ENCODE measurements around the gene SPACA4.

The SPACA4 gene

DNA sequence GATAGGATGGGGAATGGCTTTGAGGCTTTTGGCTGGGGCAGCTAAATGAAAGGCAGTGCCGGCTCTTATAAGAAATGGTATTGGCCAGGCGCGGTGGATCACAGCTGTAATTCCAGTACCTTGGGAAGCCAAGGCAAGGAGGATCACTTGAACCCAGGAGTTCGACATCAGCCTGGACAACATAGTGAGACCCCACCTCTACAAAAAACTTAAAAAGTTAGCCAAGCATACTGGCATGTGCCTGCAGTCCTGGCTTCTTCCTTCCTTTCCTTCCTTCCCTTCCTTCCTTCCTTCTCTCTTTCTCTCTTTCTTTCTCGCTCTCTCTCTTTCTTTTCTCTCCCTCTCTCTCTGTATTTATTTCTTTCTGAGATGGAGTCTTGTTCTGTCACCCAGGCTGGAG, 36.3 kb downstream of the SPACA4 start:
- Histone ChIP-seq H4K20me1 (ENCODE audit: insufficient read depth, low read length, poor library complexity, severe bottlenecking) (no peaks in the 10 kb centered on the region), H2AFZ (ENCODE audit: low read length) (no peak overlapping the region), H3K9me3 (ENCODE audit: insufficient read depth, low read depth, low read length) (no peaks in the 10 kb centered on the region), H3K36me3 (ENCODE audit: insufficient read depth, low read length) (no peaks in the 10 kb centered on the region), H3F3A (ENCODE audit: low read depth) (no peaks in the 10 kb centered on the region), H3K9me2 (replicated peaks; ENCODE audit: low read depth, low read length) (no peaks in the 10 kb centered on the region), H3K79me2 (ENCODE audit: insufficient read depth, low read length) (no peaks in the 10 kb centered on the region), H3K4me2 (ENCODE audit: low read depth, low read length, poor library complexity, severe bottlenecking) (no peak overlapping the region), H3K4me1 (ENCODE audit: insufficient read depth, low read length, poor library complexity, severe bottlenecking) (peaks cover 32% of the 10 kb centered on the region), H3K4me3 (ENCODE audit: low read length, poor library complexity, severe bottlenecking) (no peak overlapping the region), H3K27me3 (ENCODE audit: insufficient read depth, low read length, poor library complexity, severe bottlenecking) (no peaks in the 10 kb centered on the region), H3K9ac (ENCODE audit: low read depth, low read length, poor library complexity, severe bottlenecking) (no peak overlapping the region)
- TF ChIP-seq, protein P1, sequence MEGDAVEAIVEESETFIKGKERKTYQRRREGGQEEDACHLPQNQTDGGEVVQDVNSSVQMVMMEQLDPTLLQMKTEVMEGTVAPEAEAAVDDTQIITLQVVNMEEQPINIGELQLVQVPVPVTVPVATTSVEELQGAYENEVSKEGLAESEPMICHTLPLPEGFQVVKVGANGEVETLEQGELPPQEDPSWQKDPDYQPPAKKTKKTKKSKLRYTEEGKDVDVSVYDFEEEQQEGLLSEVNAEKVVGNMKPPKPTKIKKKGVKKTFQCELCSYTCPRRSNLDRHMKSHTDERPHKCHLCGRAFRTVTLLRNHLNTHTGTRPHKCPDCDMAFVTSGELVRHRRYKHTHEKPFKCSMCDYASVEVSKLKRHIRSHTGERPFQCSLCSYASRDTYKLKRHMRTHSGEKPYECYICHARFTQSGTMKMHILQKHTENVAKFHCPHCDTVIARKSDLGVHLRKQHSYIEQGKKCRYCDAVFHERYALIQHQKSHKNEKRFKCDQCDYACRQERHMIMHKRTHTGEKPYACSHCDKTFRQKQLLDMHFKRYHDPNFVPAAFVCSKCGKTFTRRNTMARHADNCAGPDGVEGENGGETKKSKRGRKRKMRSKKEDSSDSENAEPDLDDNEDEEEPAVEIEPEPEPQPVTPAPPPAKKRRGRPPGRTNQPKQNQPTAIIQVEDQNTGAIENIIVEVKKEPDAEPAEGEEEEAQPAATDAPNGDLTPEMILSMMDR (conservative IDR thresholded peaks at IDR 0.05; ENCODE audit: low read length): no peak
- no peak for TF ChIP-seq EZH2phosphoT487 (IDR thresholded peaks at IDR 0.05; ENCODE audit: borderline replicate concordance)

DNA sequence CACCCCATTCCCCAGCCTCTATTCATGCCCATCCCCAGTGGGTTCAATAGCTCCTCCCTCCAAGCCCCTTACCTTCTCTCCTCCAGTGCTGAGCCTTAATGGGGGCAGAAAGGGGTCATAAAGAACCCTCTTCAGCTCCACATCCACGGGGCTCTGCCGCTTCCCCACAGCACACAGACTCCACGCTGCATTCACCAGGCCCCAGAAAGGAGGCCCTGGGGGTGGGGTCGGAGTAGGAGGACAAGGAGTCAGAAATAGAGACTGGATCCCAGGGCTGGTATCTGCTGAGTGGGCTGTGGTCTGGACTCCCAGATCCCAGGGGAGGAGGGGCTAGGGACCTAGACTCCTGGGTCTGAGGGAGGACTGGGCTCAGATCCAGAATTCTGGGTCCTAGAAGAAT, 37.8 kb downstream of the SPACA4 start:
- Histone ChIP-seq H3K4me3 (ENCODE audit: low read length, poor library complexity, severe bottlenecking) (peak overlapping the region; percentile 27), H3K9me2 (replicated peaks; ENCODE audit: low read depth, low read length) (no peaks in the 10 kb centered on the region), H4K20me1 (ENCODE audit: insufficient read depth, low read length, poor library complexity, severe bottlenecking) (no peaks in the 10 kb centered on the region), H3K4me2 (ENCODE audit: low read depth, low read length, poor library complexity, severe bottlenecking) (peak overlapping the region; percentile 86), H3K9ac (ENCODE audit: low read depth, low read length, poor library complexity, severe bottlenecking) (peak overlapping the region; percentile 33), H3K79me2 (ENCODE audit: insufficient read depth, low read length) (no peaks in the 10 kb centered on the region), H3K27me3 (ENCODE audit: insufficient read depth, low read length, poor library complexity, severe bottlenecking) (no peaks in the 10 kb centered on the region), H2AFZ (ENCODE audit: low read length) (0 out of 2 replicates have a peak overlapping the region, but pooled peaks have one; percentile 2), H3F3A (ENCODE audit: low read depth) (no peaks in the 10 kb centered on the region), H3K36me3 (ENCODE audit: insufficient read depth, low read length) (no peaks in the 10 kb centered on the region), H3K9me3 (ENCODE audit: insufficient read depth, low read depth, low read length) (no peaks in the 10 kb centered on the region), H3K4me1 (ENCODE audit: insufficient read depth, low read length, poor library complexity, severe bottlenecking) (peaks cover 23% of the 10 kb centered on the region)
- TF ChIP-seq, protein P1 (conservative IDR thresholded peaks at IDR 0.05; ENCODE audit: low read length): no peak

DNA sequence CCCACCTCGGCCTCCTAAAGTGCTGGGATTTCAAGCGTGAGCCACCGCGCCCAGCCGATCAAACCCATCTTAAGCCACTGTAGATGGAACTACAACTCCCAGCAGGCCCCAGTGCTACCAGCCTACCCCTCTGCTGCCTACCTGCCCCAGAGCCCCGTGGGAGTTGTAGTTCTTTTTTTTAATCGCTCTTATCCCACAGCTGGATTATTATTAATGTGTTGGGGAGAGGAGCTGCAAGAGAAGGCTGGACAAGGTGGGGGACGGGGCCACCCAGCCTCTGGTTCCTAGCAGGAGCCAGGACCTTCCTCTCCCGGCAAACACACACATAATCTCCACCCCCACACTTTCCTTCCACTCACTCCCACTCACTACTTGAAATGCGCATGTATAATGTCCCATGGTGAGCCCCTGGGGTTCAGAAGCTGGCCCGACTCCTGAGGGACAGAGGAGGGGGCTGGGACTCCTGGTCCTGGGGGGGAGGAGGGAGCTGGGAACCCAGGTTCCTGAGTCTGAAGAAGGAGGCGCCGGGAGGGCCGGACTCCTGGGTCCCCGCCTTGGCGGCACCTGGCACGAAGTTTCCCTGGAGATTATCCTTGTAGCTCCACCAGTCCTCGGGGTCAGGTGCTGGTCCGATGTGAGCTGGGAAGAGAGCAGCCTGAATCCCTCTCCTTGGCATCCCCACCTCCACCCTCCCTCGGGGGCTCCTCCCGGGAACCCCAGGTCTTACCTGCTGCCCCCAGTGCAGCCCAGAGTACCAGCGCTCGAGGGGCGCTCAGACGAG, 38.5 kb downstream of the SPACA4 start:
- Histone ChIP-seq H4K20me1 (ENCODE audit: insufficient read depth, low read length, poor library complexity, severe bottlenecking) (no peaks in the 10 kb centered on the region), H3K36me3 (ENCODE audit: insufficient read depth, low read length) (no peaks in the 10 kb centered on the region), H3K4me2 (ENCODE audit: low read depth, low read length, poor library complexity, severe bottlenecking) (peak overlapping the region; percentile 86), H2AFZ (ENCODE audit: low read length) (peak overlapping the region; percentile 97), H3K9me3 (ENCODE audit: insufficient read depth, low read depth, low read length) (no peaks in the 10 kb centered on the region), H3K4me3 (ENCODE audit: low read length, poor library complexity, severe bottlenecking) (peak overlapping the region; percentile 79), H3K9ac (ENCODE audit: low read depth, low read length, poor library complexity, severe bottlenecking) (peak overlapping the region; percentile 69), H3K9me2 (replicated peaks; ENCODE audit: low read depth, low read length) (no peaks in the 10 kb centered on the region), H3K27me3 (ENCODE audit: insufficient read depth, low read length, poor library complexity, severe bottlenecking) (no peaks in the 10 kb centered on the region), H3K4me1 (ENCODE audit: insufficient read depth, low read length, poor library complexity, severe bottlenecking) (peaks cover 22% of the 10 kb centered on the region), H3K79me2 (ENCODE audit: insufficient read depth, low read length) (no peaks in the 10 kb centered on the region), H3F3A (ENCODE audit: low read depth) (no peaks in the 10 kb centered on the region)
- no peak for TF ChIP-seq EZH2phosphoT487 (IDR thresholded peaks at IDR 0.05; ENCODE audit: borderline replicate concordance)
- TF ChIP-seq, protein P1 (conservative IDR thresholded peaks at IDR 0.05; ENCODE audit: low read length): no peak
